IPS-18c (cell line): ENCODE results near the gene FLYWCH1.

Experiments
- H3K4me3 ChIP-seq: 2 replicates; pipeline ENCODE4 v1.7.0; 2013; ENCODE audit warnings: low read depth, mild to moderate bottlenecking, low read length, moderate library complexity; ENCODE audit not compliant: insufficient read depth
- H3K9me3 ChIP-seq: one replicate; pipeline ENCODE4 v1.6.1; 2013; ENCODE audit warnings: mild to moderate bottlenecking, low read length, moderate library complexity; ENCODE audit not compliant: control insufficient read depth, insufficient read depth

The FLYWCH1 gene

GRCh38 chr16:2985462-2985861 lies 73.7 kb downstream of the FLYWCH1 start:
- H3K9me3 ChIP-seq: peaks cover 2% of the 10 kb centered on the region
- H3K4me3 ChIP-seq: no peak overlapping the region

- H3K9me3 ChIP-seq: peaks cover 2% of the 10 kb centered on the region
- H3K4me3 ChIP-seq: no peak overlapping the region
Measured at GRCh38 chr16:2985893-2986355, 74.2 kb downstream of the FLYWCH1 start.

- H3K9me3 ChIP-seq: no peaks in the 10 kb centered on the region
Measured at GRCh38 chr16:2986623-2987188, 75.0 kb downstream of the FLYWCH1 start.

GRCh38 chr16:2987286-2987685 lies 75.6 kb downstream of the FLYWCH1 start:
- Histone ChIP-seq H3K9me3 (no peaks in the 10 kb centered on the region), H3K4me3 (no peak overlapping the region)

More at GRCh38 chr16:2986623-2987188, 75.0 kb downstream of the FLYWCH1 start:
- no peak overlapping the region for H3K4me3 ChIP-seq

DNA sequence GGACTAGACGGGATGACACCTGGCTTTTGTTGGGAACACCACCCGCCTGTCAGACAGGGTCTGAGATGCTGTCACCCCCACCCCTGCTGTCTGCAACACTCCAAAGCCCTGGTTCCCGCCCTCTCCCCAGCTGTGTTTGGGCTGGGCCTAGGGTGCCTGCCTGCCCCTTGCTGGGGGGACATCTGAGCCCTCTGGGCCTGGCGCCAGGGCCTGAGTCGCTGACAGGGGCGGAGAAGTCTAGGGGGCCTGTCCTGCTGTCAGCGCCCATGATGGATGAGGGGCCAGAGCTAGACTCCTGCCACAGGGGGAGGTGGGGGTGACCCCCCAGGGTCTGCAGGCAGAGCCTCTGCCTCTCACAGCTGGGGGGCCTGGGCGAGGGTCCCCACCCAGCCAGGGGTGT lies 76.1 kb downstream of the FLYWCH1 start:
- no peak overlapping the region for H3K4me3 ChIP-seq

DNA sequence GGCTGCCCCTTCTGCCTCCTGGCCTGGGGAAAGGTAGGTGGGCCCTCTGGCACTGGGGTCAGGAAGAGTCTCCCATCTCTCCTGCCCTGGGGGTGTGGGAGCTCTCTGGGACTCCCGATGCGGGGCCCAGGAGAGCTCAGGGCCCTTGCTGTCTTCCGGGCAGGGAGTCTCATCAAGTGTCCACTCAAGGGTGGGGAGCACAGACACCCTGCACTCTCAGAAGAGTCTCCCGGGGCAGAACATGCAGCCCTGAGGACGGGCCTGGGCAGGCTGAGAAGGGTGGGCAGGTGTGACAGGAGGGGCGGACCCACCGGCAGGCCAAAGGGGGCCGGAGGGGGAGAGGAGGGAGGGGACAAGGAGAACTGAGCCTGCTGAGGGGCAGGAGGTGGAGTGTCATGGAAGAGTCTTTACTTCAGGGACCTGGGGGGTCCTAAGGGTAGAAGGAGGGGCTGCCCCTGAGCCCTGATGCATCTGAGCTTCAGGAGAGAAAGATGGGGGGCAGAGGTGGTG lies 76.9 kb downstream of the FLYWCH1 start:
- no peak overlapping the region for H3K4me3 ChIP-seq
- no peaks in the 10 kb centered on the region for H3K9me3 ChIP-seq

More for the DNA sequence above, 76.1 kb downstream of the FLYWCH1 start:
- no peaks in the 10 kb centered on the region for H3K9me3 ChIP-seq

GRCh38 chr16:2990891-2991290 lies 79.2 kb downstream of the FLYWCH1 start:
- no peaks in the 10 kb centered on the region for H3K9me3 ChIP-seq
- no peak overlapping the region for H3K4me3 ChIP-seq

GRCh38 chr16:2991566-2992261 lies 80.0 kb downstream of the FLYWCH1 start:
- Histone ChIP-seq H3K9me3 (no peaks in the 10 kb centered on the region), H3K4me3 (no peak overlapping the region)

GRCh38 chr16:2992383-2993081 lies 80.8 kb downstream of the FLYWCH1 start:
- Histone ChIP-seq H3K4me3 (no peak overlapping the region), H3K9me3 (no peaks in the 10 kb centered on the region)

GRCh38 chr16:2996298-2996697 lies 84.6 kb downstream of the FLYWCH1 start:
- Histone ChIP-seq H3K9me3 (no peaks in the 10 kb centered on the region), H3K4me3 (no peak overlapping the region)

- no peak overlapping the region for H3K4me3 ChIP-seq
Measured at GRCh38 chr16:2999929-3000328, 88.2 kb downstream of the FLYWCH1 start.

GRCh38 chr16:3000540-3000939 lies 88.8 kb downstream of the FLYWCH1 start:
- Histone ChIP-seq H3K4me3 (no peak overlapping the region), H3K9me3 (no peaks in the 10 kb centered on the region)

More at GRCh38 chr16:2999929-3000328, 88.2 kb downstream of the FLYWCH1 start:
- no peaks in the 10 kb centered on the region for H3K9me3 ChIP-seq
